LoVo (cell line): ENCODE data around the gene LRRC23.

ENCODE experiments used
- DNase-seq: peaks from one replicate; pipeline ENCODE4 v3.0.0-alpha.2; 2016; ENCODE audit warnings: low spot score

LRRC23 gene

DNA sequence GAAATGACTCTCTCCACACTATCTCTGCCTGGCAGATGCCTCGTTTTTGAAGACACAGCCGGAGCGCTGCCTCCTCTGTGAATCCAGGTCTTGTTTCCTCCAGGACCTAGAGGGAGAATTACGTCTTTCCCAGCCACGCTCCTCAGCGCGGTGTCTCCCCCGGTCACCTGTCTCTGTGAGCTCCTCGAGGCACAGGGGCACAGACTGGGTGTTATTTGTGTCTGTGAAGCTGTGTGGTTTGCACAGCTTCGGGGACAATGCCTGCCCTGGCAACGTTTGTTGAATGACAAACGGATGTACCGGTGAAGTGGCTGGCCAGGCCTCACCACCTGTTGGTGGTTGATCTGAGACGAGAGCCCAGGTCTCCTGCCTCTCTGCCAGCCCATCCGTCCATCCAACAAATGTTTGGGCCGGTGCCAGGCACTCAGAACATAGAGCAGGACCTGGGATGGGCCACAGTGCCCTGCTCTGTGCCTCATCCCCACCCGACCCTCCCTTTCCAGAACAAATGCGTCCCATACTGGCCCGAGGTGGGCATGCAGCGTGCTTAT, 52.6 kb downstream of the LRRC23 start:
- DNase-seq = no peak

DNA sequence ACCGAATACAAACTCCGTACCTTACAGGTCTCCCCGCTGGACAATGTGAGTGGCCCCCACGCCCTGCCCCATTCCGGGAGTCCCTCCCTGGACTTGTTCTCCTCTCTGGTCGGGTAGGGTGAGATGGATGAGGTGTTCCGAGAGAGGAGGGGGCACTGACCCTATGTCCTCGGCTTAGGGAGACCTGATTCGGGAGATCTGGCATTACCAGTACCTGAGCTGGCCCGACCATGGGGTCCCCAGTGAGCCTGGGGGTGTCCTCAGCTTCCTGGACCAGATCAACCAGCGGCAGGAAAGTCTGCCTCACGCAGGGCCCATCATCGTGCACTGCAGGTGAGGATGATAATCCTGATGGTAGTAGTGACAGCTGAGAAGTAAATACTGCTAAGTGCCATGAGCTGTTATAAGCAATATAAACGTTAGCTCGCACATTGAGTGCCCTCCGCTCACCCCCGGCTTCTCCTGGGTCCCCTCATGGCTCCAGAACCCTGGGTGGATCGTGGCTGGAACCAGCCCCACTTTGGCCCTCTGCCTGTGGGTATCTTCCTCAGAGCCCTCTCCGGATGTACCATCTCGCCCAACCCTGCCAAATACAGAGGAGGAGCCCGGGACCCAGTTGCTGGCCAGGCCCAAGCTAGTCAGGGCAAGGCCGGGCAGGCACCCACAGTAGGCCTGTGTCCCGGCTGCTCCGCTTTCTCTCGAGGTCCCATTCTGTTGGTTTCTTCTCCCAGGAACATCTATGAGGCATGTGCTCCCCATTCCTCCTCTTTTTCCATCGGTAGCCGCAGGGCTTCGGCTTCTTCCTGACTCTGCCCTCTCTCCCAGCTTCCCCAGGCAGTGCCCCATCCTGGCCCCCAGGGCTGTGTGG, 53.4 kb downstream of the LRRC23 start:
- no peak for DNase-seq

GRCh38 chr12:6958609-6959057, 54.0 kb downstream of the LRRC23 start:
- no peak for DNase-seq

DNA sequence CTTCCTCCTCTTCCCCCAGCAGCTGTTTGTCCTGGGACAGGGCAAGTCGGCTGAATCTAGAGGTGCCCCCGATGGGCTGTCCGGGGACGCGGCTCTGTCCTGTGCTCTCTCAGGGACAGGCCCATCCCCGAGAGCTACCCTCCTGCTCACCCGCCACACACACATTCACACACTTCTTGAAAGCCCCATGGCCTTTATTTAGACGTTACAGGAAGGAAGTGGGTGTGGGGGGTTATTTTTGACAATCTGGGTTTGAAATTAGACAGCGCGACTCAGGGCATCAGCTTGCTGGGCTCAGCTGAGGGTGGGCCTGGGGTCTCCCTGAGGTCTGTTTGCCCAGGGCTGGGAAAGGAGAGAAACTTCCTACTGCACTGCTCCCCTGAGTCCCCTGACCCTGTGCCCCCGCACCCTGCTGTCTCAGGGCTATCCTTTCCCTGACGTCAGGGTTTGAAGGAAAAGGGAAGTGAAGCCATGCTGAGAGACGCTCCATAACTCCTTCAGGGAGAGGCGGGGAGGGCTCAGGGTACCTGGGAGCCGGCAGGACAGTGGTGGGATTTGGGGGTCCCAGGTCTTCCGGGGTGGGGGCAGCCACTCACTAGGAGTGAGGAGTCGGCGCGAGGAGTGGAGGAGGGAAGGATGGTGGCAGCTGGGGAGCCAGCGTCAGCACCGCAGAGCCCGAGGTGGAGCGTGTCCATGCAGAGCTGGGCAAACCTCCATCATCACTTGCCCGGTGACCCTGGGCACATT, 54.6 kb downstream of the LRRC23 start:
- no peak for DNase-seq

DNA sequence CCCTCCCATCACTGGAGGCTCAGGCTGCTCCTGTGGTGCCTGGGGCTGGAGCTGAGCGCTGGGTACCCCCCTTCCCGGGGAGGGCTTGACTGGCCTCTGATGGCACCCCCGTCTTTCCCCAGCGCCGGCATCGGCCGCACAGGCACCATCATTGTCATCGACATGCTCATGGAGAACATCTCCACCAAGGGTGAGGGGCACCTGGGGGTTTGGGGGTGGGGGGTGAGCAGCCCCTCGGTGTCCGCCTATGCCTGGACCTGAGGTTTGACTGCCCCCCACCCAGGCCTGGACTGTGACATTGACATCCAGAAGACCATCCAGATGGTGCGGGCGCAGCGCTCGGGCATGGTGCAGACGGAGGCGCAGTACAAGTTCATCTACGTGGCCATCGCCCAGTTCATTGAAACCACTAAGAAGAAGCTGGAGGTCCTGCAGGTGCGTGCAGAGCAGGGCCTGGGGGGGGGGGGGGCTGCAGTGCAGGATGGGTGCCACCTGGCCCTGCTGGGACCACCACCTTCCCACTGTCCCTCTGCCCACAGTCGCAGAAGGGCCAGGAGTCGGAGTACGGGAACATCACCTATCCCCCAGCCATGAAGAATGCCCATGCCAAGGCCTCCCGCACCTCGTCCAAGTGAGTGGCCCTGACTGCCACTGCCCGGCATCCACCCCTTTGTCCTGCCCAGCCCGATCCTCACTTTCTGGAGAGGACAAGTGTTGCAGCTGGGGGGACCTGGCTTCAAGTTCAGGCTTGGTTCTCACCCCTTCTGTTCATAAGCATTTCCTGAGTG, 55.4 kb downstream of the LRRC23 start:
- no peak for DNase-seq

GRCh38 chr12:6960593-6961277, 56.1 kb downstream of the LRRC23 start:
- no peak for DNase-seq

DNA sequence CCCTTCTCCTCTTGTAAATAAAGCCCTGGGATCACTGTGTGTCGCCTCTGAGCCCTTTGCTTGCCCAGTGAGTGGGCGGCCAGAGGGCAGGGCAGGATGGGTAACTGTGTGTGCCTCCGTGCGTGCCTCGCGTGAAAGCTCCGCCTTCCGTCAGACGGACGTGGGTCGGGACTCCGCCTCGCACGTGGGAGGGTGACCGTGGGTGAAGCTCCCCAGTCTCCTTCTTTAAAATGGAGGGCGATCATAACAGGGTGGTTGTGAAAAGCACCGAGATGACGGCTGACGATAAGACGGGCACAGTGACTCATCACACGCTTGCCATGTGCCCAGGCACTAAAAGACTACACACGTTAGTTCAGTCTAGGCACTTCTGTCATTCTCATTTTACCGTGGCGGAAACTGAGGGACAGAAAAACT, 56.7 kb downstream of the LRRC23 start:
- peak; percentile 83 for DNase-seq

GRCh38 chr12:6961695-6962284, 57.2 kb downstream of the LRRC23 start:
- DNase-seq = peak; percentile 86

DNA sequence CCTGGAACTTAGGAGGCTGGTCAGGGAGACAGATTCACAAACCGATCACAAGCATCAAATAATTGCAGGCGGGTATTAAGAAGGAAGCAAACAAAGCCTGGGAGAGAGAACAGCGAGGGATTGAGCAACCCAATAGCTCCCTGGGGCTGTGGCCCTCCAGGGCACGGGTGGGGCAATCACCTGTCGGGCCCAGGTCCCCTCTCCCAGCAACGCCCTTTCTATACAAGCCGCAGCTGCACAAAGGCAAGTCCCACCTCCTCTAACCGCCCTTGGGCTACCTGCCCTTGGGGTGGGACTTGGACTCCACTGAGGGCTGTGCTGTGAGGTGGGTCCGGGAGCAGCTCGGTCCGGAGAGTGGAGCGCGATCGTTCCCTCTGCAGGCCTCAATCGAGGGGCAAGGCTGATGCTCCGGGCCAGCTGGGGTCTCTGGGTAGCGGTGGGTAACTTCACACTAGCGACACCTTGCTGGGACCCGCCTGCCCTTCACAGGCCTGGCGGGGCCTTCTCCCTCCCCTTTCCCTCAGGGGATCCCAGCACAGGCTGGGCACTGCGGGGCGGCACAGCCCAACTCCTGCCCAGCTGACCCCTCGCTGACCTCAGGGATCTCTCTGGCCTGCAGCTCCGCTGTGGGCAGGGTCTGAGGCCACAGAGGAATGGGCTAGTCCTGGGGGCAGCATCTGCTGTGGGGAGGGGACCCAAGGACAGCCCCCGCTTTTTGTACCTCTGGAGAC, 57.8 kb downstream of the LRRC23 start:
- peak; percentile 82 for DNase-seq

DNA sequence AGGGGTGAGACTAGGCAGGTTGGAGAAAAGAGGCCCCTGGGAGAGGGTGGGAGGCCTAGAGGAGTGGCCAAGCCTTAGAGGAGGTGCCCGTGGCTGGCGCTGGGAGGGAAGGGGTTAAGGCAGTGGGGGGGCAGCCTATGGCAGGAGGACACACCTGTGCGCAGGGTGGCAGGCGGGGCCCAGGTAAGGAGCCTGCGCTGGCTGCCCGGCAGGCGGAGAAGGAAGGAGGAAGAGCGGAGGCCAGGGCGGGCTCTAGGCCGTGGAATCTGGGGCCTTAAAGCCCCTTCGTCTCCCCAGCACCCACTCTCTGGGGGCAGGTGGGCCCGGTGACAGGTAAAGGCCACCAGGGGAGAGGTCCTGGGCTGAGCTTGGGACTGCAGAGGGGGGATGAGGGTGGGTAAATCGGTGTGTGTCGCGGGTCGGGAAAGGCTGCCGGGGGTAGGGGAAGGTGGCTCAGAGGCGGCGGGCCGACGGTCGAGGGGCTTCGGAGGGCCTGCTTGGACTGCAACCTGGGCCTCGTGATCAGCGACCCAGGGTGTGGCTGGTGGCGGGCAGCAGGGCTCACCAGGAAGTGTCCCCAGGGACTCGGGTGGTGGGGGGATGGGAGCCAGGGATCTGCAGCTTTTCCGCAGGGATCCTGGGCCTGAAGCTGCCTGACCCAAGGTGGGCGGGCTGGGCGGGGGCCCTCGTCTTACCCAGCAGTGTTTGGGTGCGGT, 58.6 kb downstream of the LRRC23 start:
- peak; percentile 95 for DNase-seq
